NCI-H1436 (cell line): ENCODE results near the gene PDE4D.

Experiments
- DNase-seq: peaks from one replicate; lab custom pipeline; 2025; lab: John Stamatoyannopoulos, UW

Gene PDE4D

GRCh38 chr5:59366784-59367183 lies 526.7 kb downstream of the PDE4D start:
- no peak for DNase-seq

- no peak for DNase-seq
These were observed 531.1 kb downstream of the PDE4D start for GRCh38 chr5:59362438-59362837.

GRCh38 chr5:59361454-59361853 lies 532.1 kb downstream of the PDE4D start:
- no peak for DNase-seq

GRCh38 chr5:59360130-59360555 lies 533.4 kb downstream of the PDE4D start:
- no peak for DNase-seq

- no peak for DNase-seq
These were observed 535.3 kb downstream of the PDE4D start for GRCh38 chr5:59358005-59358861.

- DNase-seq, result no peak
These were observed 536.0 kb downstream of the PDE4D start for GRCh38 chr5:59357381-59357977.

- no peak for DNase-seq
These were observed 536.6 kb downstream of the PDE4D start for GRCh38 chr5:59356813-59357380.

GRCh38 chr5:59354811-59355210 lies 538.7 kb downstream of the PDE4D start:
- DNase-seq, result no peak

- no peak for DNase-seq
These were observed 539.3 kb downstream of the PDE4D start for GRCh38 chr5:59354274-59354673.

GRCh38 chr5:59351076-59351794 lies 542.3 kb downstream of the PDE4D start:
- DNase-seq, result no peak

GRCh38 chr5:59348189-59348588 lies 545.3 kb downstream of the PDE4D start:
- no peak for DNase-seq

- DNase-seq, result no peak
These were observed 546.5 kb downstream of the PDE4D start for GRCh38 chr5:59346982-59347381.

- no peak for DNase-seq
These were observed 547.0 kb downstream of the PDE4D start for GRCh38 chr5:59346514-59346913.

GRCh38 chr5:59342181-59342580 lies 551.3 kb downstream of the PDE4D start:
- DNase-seq, result no peak

GRCh38 chr5:59341760-59342159 lies 551.8 kb downstream of the PDE4D start:
- DNase-seq, result no peak

- DNase-seq, result no peak
These were observed 552.4 kb downstream of the PDE4D start for GRCh38 chr5:59341155-59341554.

GRCh38 chr5:59340637-59341036 lies 552.9 kb downstream of the PDE4D start:
- DNase-seq, result no peak

GRCh38 chr5:59337240-59337639 lies 556.3 kb downstream of the PDE4D start:
- DNase-seq, result no peak

GRCh38 chr5:59335544-59335943 lies 558.0 kb downstream of the PDE4D start:
- no peak for DNase-seq

- no peak for DNase-seq
These were observed 560.1 kb downstream of the PDE4D start for GRCh38 chr5:59333416-59333815.

GRCh38 chr5:59332236-59332973 lies 561.1 kb downstream of the PDE4D start:
- no peak for DNase-seq

- no peak for DNase-seq
These were observed 562.8 kb downstream of the PDE4D start for GRCh38 chr5:59330680-59331079.
